Cardiac muscle cell (in vitro differentiated cells and primary cell): ENCODE results near the gene ATG10. TPM values are rescaled to one million over a fixed set of nuclear protein-coding genes. Genes with fewer than 3 reads are reported as not detected.
A peak's percentile ranks its signal among the peaks of the same experiment; 100 is the strongest.
"Not testable (repeated sequence)": the region's sequence is repeated elsewhere in the genome, so short reads cannot be mapped to it uniquely, and the experiment has no call there.

Source experiments
- DNase-seq, 2 donors: peaks; one replicate each; pipeline versions ENCODE4 v3.0.0 to v3.0.0-alpha.2; 2010 to 2017; ENCODE audit warnings: low read depth in 1 of 2, low spot score in 1 of 2
- H3K27ac ChIP-seq: fragments of 200-600 bp; sonication (generic); 2 replicates; pipeline ENCODE4 v1.5.1; 2016
- H3K27me3 ChIP-seq: fragments of 200-600 bp; sonication (generic); 2 replicates; pipeline ENCODE4 v1.6.0; 2016; ENCODE audit warnings: control low read depth
- H3K36me3 ChIP-seq: fragments of 200-600 bp; sonication (generic); 2 replicates; pipeline ENCODE4 v1.5.1; 2016; ENCODE audit warnings: control low read depth
- H3K4me1 ChIP-seq: fragments of 200-600 bp; sonication (generic); 2 replicates; pipeline ENCODE4 v1.8.1; 2017; ENCODE audit warnings: low read depth, mild to moderate bottlenecking, mixed run types
- H3K4me3 ChIP-seq: fragments of 200-600 bp; sonication (generic); 2 replicates; pipeline ENCODE4 v1.5.1; 2016; ENCODE audit warnings: mild to moderate bottlenecking
- H3K9me3 ChIP-seq: fragments of 200-600 bp; sonication (generic); 2 replicates; pipeline ENCODE4 v1.5.1; 2017; ENCODE audit warnings: low read depth, mild to moderate bottlenecking, control low read depth
- polyA plus RNA-seq: library from polyadenylated mRNA; unstranded; fragments of >200 nt; fragmentation: Nextera tagmentation; extraction: Ambion mirVana; gene quantifications from 2 replicates; pipeline ENCODE4 v1.2.1, GENCODE V29; 2016
- total RNA-seq: library from RNA; depleted of rRNA; stranded (reverse); fragments of >200 nt; gene quantifications from 2 replicates; pipeline ENCODE4 v1.2.3, GENCODE V29; 2016
- TF ChIP-seq, protein P1 (sequence below): IDR thresholded peaks from 2 replicates; pipeline ENCODE4 v1.5.1; 2012; ENCODE audit warnings: low read depth, mild to moderate bottlenecking, low read length

The ATG10 gene
- total and polyA plus RNA-seq, 2 experiments from 2014 or later = 9.0 to 28.0 TPM

DNA sequence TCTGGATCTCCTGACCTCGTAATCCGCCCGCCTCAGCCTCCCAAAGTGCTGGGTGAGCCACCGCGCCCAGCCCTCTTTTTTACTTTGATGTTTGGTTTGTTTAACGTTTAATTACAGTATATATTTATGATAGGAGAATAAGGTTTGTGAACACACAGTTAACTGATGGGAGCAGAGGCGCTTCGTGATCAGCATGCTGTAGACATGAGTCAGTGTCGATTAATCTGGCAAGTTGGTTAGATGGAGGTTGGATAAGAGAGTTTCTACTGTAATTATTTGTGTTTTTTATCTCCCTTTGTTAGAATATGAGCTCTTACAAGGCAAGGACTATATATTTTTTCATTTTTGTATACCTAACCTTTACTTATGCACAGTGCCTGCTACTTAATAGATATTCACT lies 14.3 kb downstream of the ATG10 start:
- H3K4me1 ChIP-seq = no peaks in the 10 kb centered on the region
- no peaks in the 10 kb centered on the region for H3K27me3 ChIP-seq
- H3K4me3 ChIP-seq = no peak overlapping the region
- TF ChIP-seq, protein P1, sequence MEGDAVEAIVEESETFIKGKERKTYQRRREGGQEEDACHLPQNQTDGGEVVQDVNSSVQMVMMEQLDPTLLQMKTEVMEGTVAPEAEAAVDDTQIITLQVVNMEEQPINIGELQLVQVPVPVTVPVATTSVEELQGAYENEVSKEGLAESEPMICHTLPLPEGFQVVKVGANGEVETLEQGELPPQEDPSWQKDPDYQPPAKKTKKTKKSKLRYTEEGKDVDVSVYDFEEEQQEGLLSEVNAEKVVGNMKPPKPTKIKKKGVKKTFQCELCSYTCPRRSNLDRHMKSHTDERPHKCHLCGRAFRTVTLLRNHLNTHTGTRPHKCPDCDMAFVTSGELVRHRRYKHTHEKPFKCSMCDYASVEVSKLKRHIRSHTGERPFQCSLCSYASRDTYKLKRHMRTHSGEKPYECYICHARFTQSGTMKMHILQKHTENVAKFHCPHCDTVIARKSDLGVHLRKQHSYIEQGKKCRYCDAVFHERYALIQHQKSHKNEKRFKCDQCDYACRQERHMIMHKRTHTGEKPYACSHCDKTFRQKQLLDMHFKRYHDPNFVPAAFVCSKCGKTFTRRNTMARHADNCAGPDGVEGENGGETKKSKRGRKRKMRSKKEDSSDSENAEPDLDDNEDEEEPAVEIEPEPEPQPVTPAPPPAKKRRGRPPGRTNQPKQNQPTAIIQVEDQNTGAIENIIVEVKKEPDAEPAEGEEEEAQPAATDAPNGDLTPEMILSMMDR = no peak
- no peaks in the 10 kb centered on the region for H3K9me3 ChIP-seq
- no peak for DNase-seq
- no peaks in the 10 kb centered on the region for H3K36me3 ChIP-seq
- H3K27ac ChIP-seq = no peak overlapping the region

DNA sequence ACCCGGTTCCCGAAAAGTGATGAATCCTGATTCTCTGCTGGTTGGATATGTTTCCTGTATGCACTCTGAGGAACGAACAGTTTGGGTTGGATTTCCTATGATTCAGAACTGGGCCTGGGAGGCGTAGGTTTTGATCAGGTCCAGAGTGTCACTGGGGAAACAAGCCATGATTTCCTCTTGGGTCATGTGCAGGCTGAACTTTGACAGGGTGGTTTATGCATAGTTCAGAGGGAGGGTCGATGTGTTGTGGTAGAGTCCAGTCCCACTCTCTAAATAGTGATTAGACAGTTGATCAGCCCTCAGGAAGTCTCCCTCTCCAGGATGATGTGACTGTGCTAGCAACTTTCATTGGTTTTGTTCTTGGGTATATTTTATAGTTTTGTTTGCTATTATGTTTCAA lies 17.4 kb downstream of the ATG10 start:
- Histone ChIP-seq H3K4me1 (no peaks in the 10 kb centered on the region), H3K4me3 (no peak overlapping the region), H3K36me3 (no peaks in the 10 kb centered on the region), H3K27ac (no peak overlapping the region), H3K27me3 (no peaks in the 10 kb centered on the region), H3K9me3 (no peaks in the 10 kb centered on the region)
- no peak for DNase-seq
- TF ChIP-seq, protein P1 = no peak

DNA sequence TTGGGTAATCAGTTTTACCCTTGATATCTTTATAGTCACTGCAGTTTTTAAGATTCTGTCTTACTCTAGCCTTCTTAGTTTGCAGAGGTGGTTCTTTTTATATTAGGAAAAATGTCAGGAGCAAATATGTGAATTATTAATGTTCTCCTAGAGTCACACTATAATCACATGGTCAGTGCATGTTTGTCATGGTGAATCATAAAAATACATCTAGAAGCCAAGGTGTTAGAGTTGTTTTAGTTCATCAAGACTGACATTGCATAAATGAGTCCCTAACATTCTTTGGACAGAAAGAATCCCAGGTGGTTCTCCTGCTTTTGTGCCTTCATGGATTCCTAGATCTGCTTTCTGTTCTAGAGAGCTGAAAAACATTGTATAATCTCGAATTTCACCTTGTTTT lies 22.9 kb downstream of the ATG10 start:
- Histone ChIP-seq H3K4me1 (no peaks in the 10 kb centered on the region), H3K27me3 (no peaks in the 10 kb centered on the region), H3K36me3 (no peaks in the 10 kb centered on the region), H3K4me3 (no peak overlapping the region), H3K9me3 (no peaks in the 10 kb centered on the region), H3K27ac (no peak overlapping the region)
- DNase-seq = no peak
- TF ChIP-seq, protein P1 = no peak

DNA sequence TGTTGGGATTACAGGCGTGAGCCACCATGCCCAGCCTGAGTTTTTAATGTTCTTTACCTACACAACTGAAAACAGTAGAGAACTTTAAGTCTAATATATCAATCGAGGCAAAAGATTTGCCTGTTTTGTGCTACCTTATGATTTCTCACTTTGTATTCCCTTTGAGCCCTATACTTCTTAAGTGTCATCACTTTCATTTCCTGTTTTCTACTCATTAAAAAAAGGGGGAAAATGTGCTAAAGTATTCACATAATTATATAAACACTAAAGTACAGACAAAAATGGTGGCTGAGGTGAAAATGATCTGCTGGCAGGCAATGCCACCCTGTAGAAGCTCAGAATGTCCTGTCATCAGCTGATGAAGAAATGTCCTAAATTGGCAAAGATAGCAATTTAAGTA lies 23.6 kb downstream of the ATG10 start:
- no peaks in the 10 kb centered on the region for H3K27me3 ChIP-seq
- no peak overlapping the region for H3K27ac ChIP-seq
- H3K9me3 ChIP-seq = no peaks in the 10 kb centered on the region
- H3K36me3 ChIP-seq = no peaks in the 10 kb centered on the region
- TF ChIP-seq, protein P1 = no peak
- no peak overlapping the region for H3K4me3 ChIP-seq
- no peak for DNase-seq
- H3K4me1 ChIP-seq = no peaks in the 10 kb centered on the region

DNA sequence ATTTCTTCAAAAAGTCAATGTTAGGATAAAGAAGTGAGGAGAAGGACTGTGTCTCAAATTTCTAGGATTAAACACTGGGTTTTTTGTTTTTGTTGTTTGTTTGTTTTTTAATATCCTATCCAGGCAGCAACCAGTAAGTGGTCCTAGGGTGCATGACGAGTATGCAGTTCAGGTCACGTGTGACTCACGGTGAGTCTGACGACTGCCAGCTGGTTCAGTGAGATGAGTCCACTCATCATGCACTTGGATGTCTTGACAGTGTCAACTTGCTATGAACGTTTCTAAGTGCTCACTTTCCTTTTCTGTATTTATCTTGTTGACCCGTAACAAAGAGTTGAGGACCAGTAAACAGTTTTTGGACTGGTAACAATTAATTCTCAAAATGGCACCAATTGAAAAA lies 32.7 kb downstream of the ATG10 start:
- Histone ChIP-seq H3K4me1 (no peaks in the 10 kb centered on the region), H3K9me3 (no peaks in the 10 kb centered on the region), H3K27ac (no peak overlapping the region), H3K4me3 (no peak overlapping the region), H3K36me3 (no peaks in the 10 kb centered on the region), H3K27me3 (no peaks in the 10 kb centered on the region)
- TF ChIP-seq, protein P1 = no peak
- DNase-seq = peak in 1 of 2 donors; percentile 16

DNA sequence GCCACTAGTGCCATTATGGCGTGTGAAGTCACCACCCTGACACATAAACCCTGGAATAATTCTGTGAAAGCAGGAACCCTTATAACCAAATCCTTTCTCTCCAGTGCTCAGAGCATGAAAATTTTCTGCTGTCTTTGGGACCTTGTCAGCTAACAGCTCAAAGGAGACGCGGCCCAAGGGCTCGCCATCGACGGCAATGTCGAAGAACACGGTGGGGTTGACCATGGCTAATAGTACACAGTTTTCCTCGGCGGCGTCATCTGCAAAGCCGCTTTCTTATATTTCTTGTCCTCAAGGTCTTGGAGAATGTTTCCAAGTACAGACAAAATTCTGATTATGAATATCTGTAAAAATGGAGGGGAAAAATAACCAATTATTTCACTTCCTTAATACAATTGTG lies 38.0 kb downstream of the ATG10 start:
- not testable (repeated sequence) for H3K27ac ChIP-seq, H3K27me3 ChIP-seq, DNase-seq, H3K9me3 ChIP-seq, H3K4me1 ChIP-seq, H3K4me3 ChIP-seq, H3K36me3 ChIP-seq
